ENCODE data around the gene PTPRCAP. TPM values are rescaled to one million over a fixed set of nuclear protein-coding genes. Genes with fewer than 3 reads are reported as not detected.

Gene PTPRCAP
- total and polyA plus RNA-seq, 9 of the 15 experiments (the other 6 are each of a cell fraction or from before 2014, with no cell fraction given), result 0.22 to 2.0 (median 1.1) TPM; not detected in 4

DNA sequence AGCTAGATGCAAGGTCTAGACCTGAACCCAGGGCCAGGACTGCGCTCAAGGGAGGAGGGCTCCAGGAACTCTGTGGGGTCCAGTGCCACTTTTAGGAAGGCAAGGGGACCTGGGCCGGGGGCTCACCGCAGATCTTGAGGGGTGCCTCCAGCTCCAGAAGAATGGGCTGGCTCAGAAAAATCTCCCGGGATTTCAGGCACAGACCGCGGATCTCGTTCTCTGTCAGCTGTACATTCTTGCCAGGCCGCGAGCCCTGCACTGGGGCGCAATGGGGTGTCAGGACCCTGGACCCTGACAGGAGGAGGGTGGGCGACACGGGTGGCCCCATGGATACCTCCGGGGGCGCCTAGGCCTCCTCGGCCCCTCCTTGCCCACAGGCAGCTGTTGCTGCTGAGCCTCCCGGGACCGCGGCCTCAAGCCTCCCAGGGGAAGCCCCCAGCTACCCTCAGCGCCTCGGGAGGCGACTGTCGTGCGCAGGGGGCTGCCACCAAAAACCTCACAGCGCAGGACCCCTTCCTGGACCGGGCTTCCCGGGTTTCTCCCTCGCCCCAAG is 36.5 kb downstream of the PTPRCAP start:
- peak; percentile 9 for ATAC-seq
- TF ChIP-seq ZNF384 (IDR thresholded peaks at IDR 0.05; ENCODE audit: low read depth, low read length) (no peak), STAG1 (CRISPR knock-in tag; IDR thresholded peaks at IDR 0.05; ENCODE audit: borderline replicate concordance) (no peak), HDAC2 (IDR thresholded peaks at IDR 0.05) (no peak), MTA3 (IDR thresholded peaks at IDR 0.05; ENCODE audit: borderline replicate concordance) (0 out of 2 replicates have a peak, but pooled peaks have one; percentile 23), NRF1 (conservative IDR thresholded peaks at IDR 0.05 in 1 of 2, IDR thresholded peaks at IDR 0.05 in 1 of 2) (peak; percentile 50 to 61), ETS2 (tag; IDR thresholded peaks at IDR 0.05; ENCODE audit: borderline replicate concordance, poor library complexity, severe bottlenecking) (no peak), ATF7 (IDR thresholded peaks at IDR 0.05) (no peak), ZNF707 (CRISPR knock-in tag; conservative IDR thresholded peaks at IDR 0.05) (no peak), CHD1 (IDR thresholded peaks at IDR 0.05; ENCODE audit: low read length) (peak; percentile 69), TRIM24 (IDR thresholded peaks at IDR 0.05) (no peak), GTF2E2 (tag; IDR thresholded peaks at IDR 0.05) (no peak), SIN3A (IDR thresholded peaks at IDR 0.05; ENCODE audit: borderline replicate concordance in 2 of 2, control insufficient read depth in 1 of 2, low read depth in 2 of 2, low read length in 2 of 2) (no peak)
- TF ChIP-seq, protein P1, sequence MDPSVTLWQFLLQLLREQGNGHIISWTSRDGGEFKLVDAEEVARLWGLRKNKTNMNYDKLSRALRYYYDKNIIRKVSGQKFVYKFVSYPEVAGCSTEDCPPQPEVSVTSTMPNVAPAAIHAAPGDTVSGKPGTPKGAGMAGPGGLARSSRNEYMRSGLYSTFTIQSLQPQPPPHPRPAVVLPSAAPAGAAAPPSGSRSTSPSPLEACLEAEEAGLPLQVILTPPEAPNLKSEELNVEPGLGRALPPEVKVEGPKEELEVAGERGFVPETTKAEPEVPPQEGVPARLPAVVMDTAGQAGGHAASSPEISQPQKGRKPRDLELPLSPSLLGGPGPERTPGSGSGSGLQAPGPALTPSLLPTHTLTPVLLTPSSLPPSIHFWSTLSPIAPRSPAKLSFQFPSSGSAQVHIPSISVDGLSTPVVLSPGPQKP (CRISPR knock-in tag; IDR thresholded peaks at IDR 0.05), result no peak
- TF ChIP-seq, protein P2, sequence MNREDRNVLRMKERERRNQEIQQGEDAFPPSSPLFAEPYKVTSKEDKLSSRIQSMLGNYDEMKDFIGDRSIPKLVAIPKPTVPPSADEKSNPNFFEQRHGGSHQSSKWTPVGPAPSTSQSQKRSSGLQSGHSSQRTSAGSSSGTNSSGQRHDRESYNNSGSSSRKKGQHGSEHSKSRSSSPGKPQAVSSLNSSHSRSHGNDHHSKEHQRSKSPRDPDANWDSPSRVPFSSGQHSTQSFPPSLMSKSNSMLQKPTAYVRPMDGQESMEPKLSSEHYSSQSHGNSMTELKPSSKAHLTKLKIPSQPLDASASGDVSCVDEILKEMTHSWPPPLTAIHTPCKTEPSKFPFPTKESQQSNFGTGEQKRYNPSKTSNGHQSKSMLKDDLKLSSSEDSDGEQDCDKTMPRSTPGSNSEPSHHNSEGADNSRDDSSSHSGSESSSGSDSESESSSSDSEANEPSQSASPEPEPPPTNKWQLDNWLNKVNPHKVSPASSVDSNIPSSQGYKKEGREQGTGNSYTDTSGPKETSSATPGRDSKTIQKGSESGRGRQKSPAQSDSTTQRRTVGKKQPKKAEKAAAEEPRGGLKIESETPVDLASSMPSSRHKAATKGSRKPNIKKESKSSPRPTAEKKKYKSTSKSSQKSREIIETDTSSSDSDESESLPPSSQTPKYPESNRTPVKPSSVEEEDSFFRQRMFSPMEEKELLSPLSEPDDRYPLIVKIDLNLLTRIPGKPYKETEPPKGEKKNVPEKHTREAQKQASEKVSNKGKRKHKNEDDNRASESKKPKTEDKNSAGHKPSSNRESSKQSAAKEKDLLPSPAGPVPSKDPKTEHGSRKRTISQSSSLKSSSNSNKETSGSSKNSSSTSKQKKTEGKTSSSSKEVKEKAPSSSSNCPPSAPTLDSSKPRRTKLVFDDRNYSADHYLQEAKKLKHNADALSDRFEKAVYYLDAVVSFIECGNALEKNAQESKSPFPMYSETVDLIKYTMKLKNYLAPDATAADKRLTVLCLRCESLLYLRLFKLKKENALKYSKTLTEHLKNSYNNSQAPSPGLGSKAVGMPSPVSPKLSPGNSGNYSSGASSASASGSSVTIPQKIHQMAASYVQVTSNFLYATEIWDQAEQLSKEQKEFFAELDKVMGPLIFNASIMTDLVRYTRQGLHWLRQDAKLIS (CRISPR knock-in tag; IDR thresholded peaks at IDR 0.05), result no peak

More for the DNA sequence above, 36.5 kb downstream of the PTPRCAP start:
- FAIRE-seq, result no peak
- Histone ChIP-seq H3K9ac (ENCODE audit: insufficient read depth in 1 of 2, low read depth in 2 of 2, low read length in 2 of 2) (peak overlapping the region; percentile 95 to 96), H4K20me1 (replicated peaks; ENCODE audit: control insufficient read depth, insufficient read depth, low read length) (0 out of 2 replicates have a peak, but pooled peaks cover 4% of the 10 kb centered on the region), H3K27me3 (ENCODE audit: control insufficient read depth in 2 of 2, insufficient read depth in 2 of 2, low read length in 2 of 2) (no peaks in the 10 kb centered on the region), H3K79me2 (ENCODE audit: control insufficient read depth, insufficient read depth, low read length) (peaks cover 23% of the 10 kb centered on the region), H3K4me1 (replicated peaks in 1 of 2; ENCODE audit: control insufficient read depth in 2 of 2, insufficient read depth in 2 of 2, low read length in 2 of 2) (peaks cover 26 to 91% of the 10 kb centered on the region in 2 experiments), H3K4me2 (ENCODE audit: insufficient read depth, low read length) (peak overlapping the region; percentile 84), H3K4me3 (peak overlapping the region; percentile 91), H3K9me3 (replicated peaks; ENCODE audit: control insufficient read depth, insufficient read depth, low read depth, low read length) (no peaks in the 10 kb centered on the region), H3K36me3 (ENCODE audit: control insufficient read depth, insufficient read depth, low read length) (peaks cover 46% of the 10 kb centered on the region), H3K9me1 (ENCODE audit: control insufficient read depth, insufficient read depth, low read length) (no peaks in the 10 kb centered on the region), H2AFZ (ENCODE audit: low read depth, low read length) (peak overlapping the region; percentile 79; the same call in 1 of the 2 replicates), H3K27ac (ENCODE audit: extremely low read depth, low read depth, low read length) (peak overlapping the region; percentile 95)
- POLR2A ChIA-PET, result interaction anchor here (0.6 to 2.2 kb wide), 14 partner anchors 9 to 183 kb away, joined by 3 to 19 read pairs (median 6); partner anchors contain the start of genes CDK2AP2, GSTP1 and RAD9A
- DNase-seq (ENCODE audit: extremely low read depth in 1 of 4, low spot score in 3 of 4), result peak in 1 of 4 experiments; percentile 8
- 2% methylated on average over 19 of the region's 27 CpGs for WGBS (ENCODE audit: insufficient coverage, low coverage, missing lambda C conversion rate)
- in situ Hi-C loops (cut with MboI) (no loop called here), intact Hi-C loops (cut with micrococcal nuclease) (loop anchor here (1.0 to 5.0 kb wide), 4 partner anchors 68 to 181 kb away; partner anchors contain the start of genes AIP, GSTP1 and TMEM134)
- no TSS peak for BruUV-seq (replicated peaks)
- CTCF ChIA-PET (ENCODE audit: low intra/inter-chr PET ratio), result interaction anchor here (0.9 to 1.2 kb wide), 2 partner anchors 28 to 105 kb away, joined by 3 to 4 read pairs; partner anchors contain the start of gene RPS6KB2
